Cerebellar cortex (tissue), 1 donor: ENCODE data around the gene OR6K6.

ENCODE experiments used
- DNase-seq: peaks from one replicate; pipeline ENCODE4 v3.0.0-alpha.2; 2015; ENCODE audit warnings: low spot score

Gene OR6K6

GRCh38 chr1:158801396-158801795 lies 46.9 kb downstream of the OR6K6 start:
- no peak for DNase-seq

- no peak for DNase-seq
Measured at GRCh38 chr1:158803678-158804077, 49.2 kb downstream of the OR6K6 start.
